Keratinocyte (primary cell): ENCODE results near the gene PCTP. TPM values are rescaled to one million over a fixed set of nuclear protein-coding genes. Genes with fewer than 3 reads are reported as not detected.

Experiments used
- DNase-seq: peaks from one replicate; pipeline ENCODE4 v3.0.0-alpha.2; 2011; ENCODE audit warnings: low read depth, missing footprints, low spot score
- FAIRE-seq: peaks from 2 replicates; lab custom pipeline; 2011; peaks lifted over from hg19 to GRCh38; lab: Jason Lieb, UNC
- H2AFZ ChIP-seq: 2 replicates; pipeline ENCODE4 v1.6.0; 2012; ENCODE audit warnings: low read length, control low read depth, inconsistent platforms; ENCODE audit not compliant: control insufficient read depth
- H3K27ac ChIP-seq: 2 replicates; pipeline ENCODE4 v1.5.1; 2011; ENCODE audit warnings: low read length; ENCODE audit not compliant: control insufficient read depth, insufficient read depth
- H3K27me3 ChIP-seq: 3 replicates; pipeline ENCODE4 v1.6.0; 2011; ENCODE audit warnings: low read length; ENCODE audit not compliant: control insufficient read depth, insufficient read depth; ENCODE audit errors: extremely low read depth
- H3K36me3 ChIP-seq, 2 experiments: 2 replicates in 1 of 2; 3 replicates in 1 of 2; pipeline ENCODE4 v1.5.1; 2011; ENCODE audit warnings: low read length in 2 of 2, mild to moderate bottlenecking in 1 of 2; ENCODE audit not compliant: control insufficient read depth in 2 of 2, insufficient read depth in 2 of 2; ENCODE audit errors: extremely low read depth in 1 of 2
- H3K4me1 ChIP-seq: 3 replicates; pipeline ENCODE4 v1.5.1; 2011; ENCODE audit warnings: low read length; ENCODE audit not compliant: control insufficient read depth, insufficient read depth; ENCODE audit errors: extremely low read depth
- H3K4me2 ChIP-seq: 3 replicates; pipeline ENCODE4 v1.6.0; 2011; ENCODE audit warnings: low read depth, low read length; ENCODE audit not compliant: control insufficient read depth, insufficient read depth; ENCODE audit errors: extremely low read depth
- H3K4me3 ChIP-seq, 3 experiments: fragments of 200-600 bp in 1 of 3; sonication (generic) in 1 of 3; 2 replicates in 2 of 3; 3 replicates in 1 of 3; pipeline ENCODE4 v1.5.1; 2011 to 2016; ENCODE audit warnings: low read length in 3 of 3, mild to moderate bottlenecking in 3 of 3, control low read depth in 2 of 3, inconsistent platforms in 1 of 3, low read depth in 1 of 3, mixed read lengths in 1 of 3, mixed run types in 1 of 3, moderate library complexity in 1 of 3; ENCODE audit not compliant: control insufficient read depth in 2 of 3, insufficient read depth in 2 of 3; ENCODE audit errors: extremely low read depth in 1 of 3
- H3K79me2 ChIP-seq: 2 replicates; pipeline ENCODE4 v1.6.0; 2012; ENCODE audit warnings: low read length; ENCODE audit not compliant: control insufficient read depth, insufficient read depth
- H3K9ac ChIP-seq: 3 replicates; pipeline ENCODE4 v1.6.0; 2011; ENCODE audit warnings: low read length; ENCODE audit not compliant: control insufficient read depth, insufficient read depth; ENCODE audit errors: extremely low read depth
- H3K9me1 ChIP-seq: 3 replicates; pipeline ENCODE4 v1.6.0; 2011; ENCODE audit warnings: low read length; ENCODE audit not compliant: control insufficient read depth, insufficient read depth; ENCODE audit errors: extremely low read depth
- H3K9me3 ChIP-seq: 2 replicates; pipeline ENCODE4 v1.5.1; 2012; ENCODE audit warnings: low read depth, low read length; ENCODE audit not compliant: control insufficient read depth
- H4K20me1 ChIP-seq: 3 replicates; pipeline ENCODE4 v1.6.0; 2011; ENCODE audit warnings: low read length; ENCODE audit not compliant: control insufficient read depth, insufficient read depth; ENCODE audit errors: extremely low read depth
- EZH2 ChIP-seq: IDR thresholded peaks from one replicate; pipeline ENCODE4 v1.6.1; 2012; ENCODE audit warnings: inconsistent platforms, mild to moderate bottlenecking, low read length, moderate library complexity
- dilution Hi-C: fragments of 300-500 bp; cut with MboI; formaldehyde crosslinking; loops from one replicate; pipeline ENCODE4 v1.7.0; 2020; ENCODE audit warnings: low sequenced_read_pairs; ENCODE audit not compliant: extremely low pct_ligation_motif_present
- polyA plus RNA-seq, 5 experiments: library from polyadenylated mRNA; depleted of rRNA in 3 of 5; stranded (reverse) in 3 of 5; stranded (forward) in 1 of 5; unstranded in 1 of 5; fragments of >200 nt; gene quantifications; 1 replicate in 1 of 5; 2 replicates in 3 of 5; 3 replicates in 1 of 5; pipeline versions ENCODE4 v1.2.1 to v1.2.3, GENCODE V29; 2011 to 2012; ENCODE audit warnings: missing spikeins in 2 of 5, low read depth in 1 of 5, low replicate concordance in 1 of 5
- TF ChIP-seq, protein P1 (sequence below), 3 experiments: IDR thresholded peaks in 1 of 3; conservative IDR thresholded peaks in 1 of 3; optimal IDR thresholded peaks in 1 of 3; 2 replicates in 2 of 3; 3 replicates in 1 of 3; pipeline versions ENCODE3 to v1.5.1; 2011; ENCODE audit warnings: low read length in 3 of 3, mild to moderate bottlenecking in 3 of 3, moderate library complexity in 2 of 3, control low read depth in 1 of 3, inconsistent platforms in 1 of 3; ENCODE audit not compliant: insufficient read depth in 2 of 3; ENCODE audit errors: extremely low read depth in 1 of 3

PCTP gene
- polyA plus RNA-seq, 1 donor (not counting 4 experiments of a cell fraction or from before 2014, with no cell fraction given) = 29.5 TPM

- no peaks in the 10 kb centered on the region for H3K27me3 ChIP-seq
- H3K9ac ChIP-seq = no peak overlapping the region
- H2AFZ ChIP-seq = no peak overlapping the region
- H3K79me2 ChIP-seq = no peaks in the 10 kb centered on the region
- H3K9me1 ChIP-seq = no peaks in the 10 kb centered on the region
- H4K20me1 ChIP-seq = no peaks in the 10 kb centered on the region
- H3K36me3 ChIP-seq = no peaks in the 10 kb centered on the region
- no peak overlapping the region for H3K4me2 ChIP-seq
- no peak for DNase-seq
- FAIRE-seq = no peak
- no peak overlapping the region for H3K27ac ChIP-seq
- dilution Hi-C loops = no loop called here
- H3K4me3 ChIP-seq = no peak overlapping the region
- TF ChIP-seq EZH2 = no peak
- TF ChIP-seq, protein P1, sequence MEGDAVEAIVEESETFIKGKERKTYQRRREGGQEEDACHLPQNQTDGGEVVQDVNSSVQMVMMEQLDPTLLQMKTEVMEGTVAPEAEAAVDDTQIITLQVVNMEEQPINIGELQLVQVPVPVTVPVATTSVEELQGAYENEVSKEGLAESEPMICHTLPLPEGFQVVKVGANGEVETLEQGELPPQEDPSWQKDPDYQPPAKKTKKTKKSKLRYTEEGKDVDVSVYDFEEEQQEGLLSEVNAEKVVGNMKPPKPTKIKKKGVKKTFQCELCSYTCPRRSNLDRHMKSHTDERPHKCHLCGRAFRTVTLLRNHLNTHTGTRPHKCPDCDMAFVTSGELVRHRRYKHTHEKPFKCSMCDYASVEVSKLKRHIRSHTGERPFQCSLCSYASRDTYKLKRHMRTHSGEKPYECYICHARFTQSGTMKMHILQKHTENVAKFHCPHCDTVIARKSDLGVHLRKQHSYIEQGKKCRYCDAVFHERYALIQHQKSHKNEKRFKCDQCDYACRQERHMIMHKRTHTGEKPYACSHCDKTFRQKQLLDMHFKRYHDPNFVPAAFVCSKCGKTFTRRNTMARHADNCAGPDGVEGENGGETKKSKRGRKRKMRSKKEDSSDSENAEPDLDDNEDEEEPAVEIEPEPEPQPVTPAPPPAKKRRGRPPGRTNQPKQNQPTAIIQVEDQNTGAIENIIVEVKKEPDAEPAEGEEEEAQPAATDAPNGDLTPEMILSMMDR (optimal IDR thresholded peaks at IDR 0.05 in 1 of 3, IDR thresholded peaks at IDR 0.05 in 1 of 3, conservative IDR thresholded peaks at IDR 0.05 in 1 of 3; ENCODE audit: extremely low read depth in 1 of 3, insufficient read depth in 2 of 3, low read length in 3 of 3) = no peak
- H3K9me3 ChIP-seq = no peaks in the 10 kb centered on the region
- H3K4me1 ChIP-seq = no peaks in the 10 kb centered on the region
Measured at GRCh38 chr17:55784666-55785065, 33.8 kb downstream of the PCTP start.

- Histone ChIP-seq H2AFZ (no peak overlapping the region), H3K4me1 (no peaks in the 10 kb centered on the region), H4K20me1 (no peaks in the 10 kb centered on the region), H3K9me3 (no peaks in the 10 kb centered on the region), H3K36me3 (no peaks in the 10 kb centered on the region), H3K79me2 (no peaks in the 10 kb centered on the region), H3K4me3 (no peak overlapping the region), H3K27ac (no peak overlapping the region), H3K27me3 (no peaks in the 10 kb centered on the region), H3K9ac (no peak overlapping the region), H3K9me1 (no peaks in the 10 kb centered on the region), H3K4me2 (no peak overlapping the region)
- no peak for DNase-seq
- TF ChIP-seq EZH2 = no peak
- TF ChIP-seq, protein P1 (optimal IDR thresholded peaks at IDR 0.05 in 1 of 3, IDR thresholded peaks at IDR 0.05 in 1 of 3, conservative IDR thresholded peaks at IDR 0.05 in 1 of 3; ENCODE audit: extremely low read depth in 1 of 3, insufficient read depth in 2 of 3, low read length in 3 of 3) = no peak
- FAIRE-seq = no peak
- dilution Hi-C loops = no loop called here
Measured at GRCh38 chr17:55785181-55785580, 34.3 kb downstream of the PCTP start.
